Astrocyte of the spinal cord (primary cell): ENCODE data around the gene SMARCC2.

Experiments
- DNase-seq: peaks from one replicate; pipeline ENCODE4 v3.0.0; 2011; ENCODE audit warnings: low read depth, low spot score
- H3K4me3 ChIP-seq: 2 replicates; pipeline ENCODE4 v1.5.1; 2011; ENCODE audit warnings: low read depth, mild to moderate bottlenecking, low read length, moderate library complexity
- in situ Hi-C: cut with HindIII; loops from 2 replicates; pipeline ENCODE4 v1.10.0; 2017; ENCODE audit warnings: low sequenced_read_pairs
- TF ChIP-seq, protein P1 (sequence below): IDR thresholded peaks from 2 replicates; pipeline ENCODE4 v1.5.1; 2012; ENCODE audit warnings: low read depth, mild to moderate bottlenecking, low read length, inconsistent platforms

Gene SMARCC2

DNA sequence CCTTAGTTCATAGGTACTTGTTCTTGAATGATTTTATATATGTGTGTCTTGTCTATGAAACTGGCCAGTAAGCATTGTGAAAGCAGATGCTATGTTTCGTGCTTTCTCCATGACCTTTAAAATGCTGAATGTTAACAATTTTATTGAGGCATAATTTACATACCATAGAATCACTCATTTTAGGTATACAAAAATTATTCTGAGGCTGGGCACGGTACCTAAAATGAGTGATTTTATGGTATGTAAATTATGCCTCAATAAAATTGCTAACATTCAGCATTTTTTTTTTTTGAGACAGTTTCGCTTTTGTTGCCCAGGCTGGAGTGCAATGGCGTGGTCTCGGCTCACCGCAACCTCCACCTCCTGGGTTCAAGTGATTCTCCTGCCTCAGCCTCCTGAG lies 54.4 kb downstream of the SMARCC2 start:
- in situ Hi-C loops: no loop called here
- no peak overlapping the region for H3K4me3 ChIP-seq
- TF ChIP-seq, protein P1, sequence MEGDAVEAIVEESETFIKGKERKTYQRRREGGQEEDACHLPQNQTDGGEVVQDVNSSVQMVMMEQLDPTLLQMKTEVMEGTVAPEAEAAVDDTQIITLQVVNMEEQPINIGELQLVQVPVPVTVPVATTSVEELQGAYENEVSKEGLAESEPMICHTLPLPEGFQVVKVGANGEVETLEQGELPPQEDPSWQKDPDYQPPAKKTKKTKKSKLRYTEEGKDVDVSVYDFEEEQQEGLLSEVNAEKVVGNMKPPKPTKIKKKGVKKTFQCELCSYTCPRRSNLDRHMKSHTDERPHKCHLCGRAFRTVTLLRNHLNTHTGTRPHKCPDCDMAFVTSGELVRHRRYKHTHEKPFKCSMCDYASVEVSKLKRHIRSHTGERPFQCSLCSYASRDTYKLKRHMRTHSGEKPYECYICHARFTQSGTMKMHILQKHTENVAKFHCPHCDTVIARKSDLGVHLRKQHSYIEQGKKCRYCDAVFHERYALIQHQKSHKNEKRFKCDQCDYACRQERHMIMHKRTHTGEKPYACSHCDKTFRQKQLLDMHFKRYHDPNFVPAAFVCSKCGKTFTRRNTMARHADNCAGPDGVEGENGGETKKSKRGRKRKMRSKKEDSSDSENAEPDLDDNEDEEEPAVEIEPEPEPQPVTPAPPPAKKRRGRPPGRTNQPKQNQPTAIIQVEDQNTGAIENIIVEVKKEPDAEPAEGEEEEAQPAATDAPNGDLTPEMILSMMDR: no peak
- no peak for DNase-seq

DNA sequence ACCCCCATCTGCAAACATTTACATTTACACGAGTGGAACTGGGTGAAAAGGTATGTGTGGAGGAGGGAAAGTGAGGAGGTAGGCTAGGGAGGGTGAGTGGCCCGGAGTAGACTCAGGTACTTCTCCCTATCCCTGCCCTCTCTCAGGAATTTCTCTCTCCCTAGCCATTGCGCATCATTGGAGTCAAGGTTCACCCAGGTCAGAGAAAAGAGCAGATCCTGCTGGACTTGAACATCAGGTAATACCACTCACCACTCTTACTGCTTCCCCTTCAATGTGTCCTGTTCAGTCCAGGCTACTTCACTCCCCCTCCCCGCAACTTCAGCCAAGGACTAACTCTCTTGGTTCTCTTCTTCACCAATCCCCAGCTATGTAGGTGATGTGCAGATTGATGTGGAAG lies 58.4 kb downstream of the SMARCC2 start:
- TF ChIP-seq, protein P1: no peak
- in situ Hi-C loops: no loop called here
- H3K4me3 ChIP-seq: no peak overlapping the region
- DNase-seq: no peak

DNA sequence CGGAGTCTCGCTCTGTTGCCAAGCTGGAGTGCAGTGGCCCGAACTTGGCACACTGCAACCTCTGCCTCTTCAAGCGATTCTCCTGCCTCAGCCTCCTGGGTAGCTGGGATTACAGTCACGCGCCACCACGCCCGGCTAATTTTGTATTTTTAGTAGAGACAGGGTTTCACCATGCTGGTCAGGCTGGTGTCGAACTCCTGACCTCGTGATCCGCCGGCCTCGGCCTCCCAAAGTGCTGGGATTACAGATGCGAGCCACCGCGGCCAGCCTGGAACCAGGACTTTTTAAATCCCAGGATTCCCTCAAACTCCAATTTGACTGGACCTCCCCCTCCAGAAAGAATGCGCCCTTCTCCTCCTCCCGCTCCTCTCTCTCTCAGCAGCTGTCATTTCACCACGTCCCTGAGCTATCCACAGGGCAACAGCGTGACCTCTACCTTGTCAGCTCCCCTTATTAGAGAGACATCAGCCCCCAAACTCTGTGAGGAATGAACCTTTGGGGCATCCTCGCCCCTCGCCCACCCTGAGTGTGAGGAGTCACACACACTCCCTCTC lies 59.3 kb downstream of the SMARCC2 start:
- in situ Hi-C loops: no loop called here
- no peak for DNase-seq
- TF ChIP-seq, protein P1: no peak
- H3K4me3 ChIP-seq: peak overlapping the region; percentile 93

DNA sequence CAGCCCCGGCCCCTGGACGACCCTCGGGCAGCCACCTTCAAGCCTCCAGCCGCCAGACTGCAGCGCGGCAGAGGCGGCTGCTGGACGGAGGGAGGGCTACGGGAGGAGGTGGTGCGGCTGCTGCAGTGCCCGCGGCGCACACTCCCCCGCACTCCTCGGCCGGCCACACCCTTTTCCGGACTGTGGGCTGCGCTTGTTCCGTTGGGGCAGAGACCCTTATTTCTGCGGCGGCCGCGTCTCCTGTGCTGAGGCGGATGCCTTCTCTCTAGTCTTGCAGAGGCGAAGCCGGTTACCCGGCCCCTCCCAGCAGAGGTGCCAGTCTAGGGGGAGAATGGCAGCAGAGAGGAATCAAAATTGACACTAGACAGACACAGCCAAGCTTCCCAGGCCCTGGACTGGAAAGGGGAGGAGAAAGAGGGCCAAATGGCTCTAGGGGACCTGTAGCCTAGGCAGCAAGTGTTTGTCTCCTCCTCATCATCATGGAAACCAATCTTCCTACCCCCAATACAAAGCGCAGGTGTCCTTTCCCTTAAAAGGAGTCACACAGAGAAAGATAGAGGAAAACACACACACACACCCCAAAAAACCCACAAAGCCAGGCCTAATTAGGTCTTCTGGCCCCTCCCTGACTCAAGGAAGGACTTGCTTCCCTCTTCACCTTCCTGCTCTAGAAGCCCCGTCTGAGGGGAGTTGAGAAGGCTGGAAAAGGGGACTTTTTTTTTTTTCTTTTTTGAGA lies 59.9 kb downstream of the SMARCC2 start:
- DNase-seq: peak; percentile 35
- peak overlapping the region; percentile 93 for H3K4me3 ChIP-seq
- TF ChIP-seq, protein P1: no peak
- in situ Hi-C loops: no loop called here

DNA sequence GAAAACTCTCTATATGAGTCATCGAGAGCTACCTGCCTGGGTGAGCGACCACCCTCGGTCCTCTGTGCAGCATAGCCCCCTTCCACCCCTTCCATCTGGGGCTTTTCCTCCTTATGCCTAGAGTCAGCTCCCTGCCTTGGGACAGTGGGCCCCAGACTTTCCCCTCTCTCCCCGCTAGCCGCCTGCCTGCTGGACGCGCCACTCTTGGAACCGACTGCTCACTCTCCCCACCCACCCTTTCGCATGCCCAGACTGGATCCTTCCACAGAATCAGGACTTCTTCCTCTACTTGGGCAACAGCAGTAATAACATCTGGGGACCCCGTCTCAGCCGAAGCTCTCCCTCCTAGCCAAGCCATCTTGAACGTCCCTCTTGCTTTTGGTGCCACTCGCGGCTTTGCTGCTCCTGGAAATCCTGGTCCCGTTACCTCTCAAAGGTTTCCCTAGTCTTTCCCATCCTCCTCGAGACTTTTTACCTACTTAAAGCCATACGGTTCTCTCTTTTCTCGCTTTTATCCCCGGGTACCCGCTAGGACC lies 60.5 kb downstream of the SMARCC2 start:
- in situ Hi-C loops: no loop called here
- TF ChIP-seq, protein P1: no peak
- no peak for DNase-seq
- peak overlapping the region; percentile 93 for H3K4me3 ChIP-seq

DNA sequence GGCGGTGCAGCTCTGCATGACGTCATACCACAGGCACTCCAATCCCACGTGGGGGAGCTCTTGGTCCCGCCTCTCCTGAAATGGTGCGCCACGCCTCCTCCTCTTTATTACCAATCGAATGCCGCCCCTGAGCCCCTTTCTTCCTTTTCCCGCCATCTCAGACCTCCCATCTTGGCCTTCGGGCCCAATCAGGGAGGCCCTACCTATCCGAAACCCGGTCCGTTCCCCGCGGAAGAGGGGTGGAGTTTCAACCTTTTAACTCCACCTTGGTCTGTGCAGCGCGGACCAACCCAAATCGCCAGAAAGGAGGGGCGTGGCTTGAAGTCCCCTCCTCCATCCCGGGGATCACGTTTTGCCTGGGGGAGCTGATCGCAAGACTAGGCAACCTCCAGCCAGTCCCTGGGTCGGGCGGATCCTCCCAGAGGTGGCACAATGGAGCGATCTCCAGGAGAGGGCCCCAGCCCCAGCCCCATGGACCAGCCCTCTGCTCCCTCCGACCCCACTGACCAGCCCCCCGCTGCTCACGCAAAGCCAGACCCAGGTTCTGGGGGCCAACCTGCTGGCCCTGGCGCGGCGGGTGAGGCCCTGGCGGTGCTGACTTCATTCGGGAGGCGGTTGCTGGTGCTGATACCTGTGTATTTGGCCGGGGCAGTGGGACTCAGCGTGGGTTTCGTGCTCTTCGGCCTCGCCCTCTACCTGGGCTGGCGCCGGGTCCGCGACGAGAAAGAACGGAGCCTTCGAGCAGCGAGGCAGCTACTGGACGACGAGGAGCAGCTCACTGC lies 61.2 kb downstream of the SMARCC2 start, which contains the start of gene ESYT1:
Gene ESYT1 (plus strand): TSS at position 380 of the 782 bp plus-strand sequence. CDS start 53 bp downstream, at position 433.
- TF ChIP-seq, protein P1: no peak
- DNase-seq: peak; percentile 100
- in situ Hi-C loops: no loop called here
- peak within 1 kb of the TSS; percentile 93 for H3K4me3 ChIP-seq
